NB4 (cell line): Measurements from ENCODE around the gene HIF1A.
A peak's percentile ranks its signal among the peaks of the same experiment; 100 is the strongest.

Source experiments
- DNase-seq: peaks from one replicate; pipeline ENCODE4 v3.0.0; 2010; ENCODE audit warnings: low read depth
- H3K4me3 ChIP-seq: one replicate; pipeline ENCODE4 v1.5.1; 2011; ENCODE audit warnings: mild to moderate bottlenecking, low read depth, low read length, moderate library complexity
- MYC ChIP-seq: IDR thresholded peaks from 2 replicates; pipeline ENCODE4 v1.6.1; 2011; ENCODE audit warnings: low read depth, low read length
- POLR2A ChIP-seq: IDR thresholded peaks from 2 replicates; pipeline ENCODE4 v1.6.1; 2011; ENCODE audit warnings: mild to moderate bottlenecking; ENCODE audit not compliant: insufficient read length; ENCODE audit errors: extremely low read depth
- TF ChIP-seq, protein P1 (sequence below): IDR thresholded peaks from 2 replicates; pipeline ENCODE4 v1.6.1; 2011; ENCODE audit warnings: low read depth, low read length
- TF ChIP-seq, protein P2 (sequence below): IDR thresholded peaks from one replicate; pipeline ENCODE4 v1.5.1; 2012; ENCODE audit warnings: low read depth, low read length

The HIF1A gene

DNA sequence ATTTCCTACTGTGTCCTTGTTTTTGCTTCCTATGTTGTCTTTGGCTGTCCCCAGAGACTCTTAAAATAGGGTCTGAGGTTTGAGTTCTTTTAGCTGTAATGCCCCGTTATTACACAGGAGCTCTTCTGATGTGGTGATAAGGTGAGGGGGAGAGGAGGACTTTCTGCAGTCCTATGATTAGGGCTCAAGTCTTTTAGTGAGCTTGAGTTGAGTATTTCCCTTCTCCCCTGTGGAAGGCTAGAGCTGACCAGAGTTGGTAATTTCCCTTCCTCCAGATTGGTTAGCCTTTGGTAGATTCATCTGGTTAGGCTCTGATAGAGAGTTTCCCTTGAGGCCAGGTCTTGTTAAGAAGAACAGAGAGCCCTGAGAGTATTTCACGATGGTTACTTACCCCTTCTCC, 4.3 kb upstream of the HIF1A start:
- DNase-seq, result peak; percentile 62
- TF ChIP-seq, protein P1, sequence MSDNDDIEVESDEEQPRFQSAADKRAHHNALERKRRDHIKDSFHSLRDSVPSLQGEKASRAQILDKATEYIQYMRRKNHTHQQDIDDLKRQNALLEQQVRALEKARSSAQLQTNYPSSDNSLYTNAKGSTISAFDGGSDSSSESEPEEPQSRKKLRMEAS, result no peak
- TF ChIP-seq, protein P2, sequence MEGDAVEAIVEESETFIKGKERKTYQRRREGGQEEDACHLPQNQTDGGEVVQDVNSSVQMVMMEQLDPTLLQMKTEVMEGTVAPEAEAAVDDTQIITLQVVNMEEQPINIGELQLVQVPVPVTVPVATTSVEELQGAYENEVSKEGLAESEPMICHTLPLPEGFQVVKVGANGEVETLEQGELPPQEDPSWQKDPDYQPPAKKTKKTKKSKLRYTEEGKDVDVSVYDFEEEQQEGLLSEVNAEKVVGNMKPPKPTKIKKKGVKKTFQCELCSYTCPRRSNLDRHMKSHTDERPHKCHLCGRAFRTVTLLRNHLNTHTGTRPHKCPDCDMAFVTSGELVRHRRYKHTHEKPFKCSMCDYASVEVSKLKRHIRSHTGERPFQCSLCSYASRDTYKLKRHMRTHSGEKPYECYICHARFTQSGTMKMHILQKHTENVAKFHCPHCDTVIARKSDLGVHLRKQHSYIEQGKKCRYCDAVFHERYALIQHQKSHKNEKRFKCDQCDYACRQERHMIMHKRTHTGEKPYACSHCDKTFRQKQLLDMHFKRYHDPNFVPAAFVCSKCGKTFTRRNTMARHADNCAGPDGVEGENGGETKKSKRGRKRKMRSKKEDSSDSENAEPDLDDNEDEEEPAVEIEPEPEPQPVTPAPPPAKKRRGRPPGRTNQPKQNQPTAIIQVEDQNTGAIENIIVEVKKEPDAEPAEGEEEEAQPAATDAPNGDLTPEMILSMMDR, result no peak
- TF ChIP-seq MYC (no peak), POLR2A (no peak)
- no peak overlapping the region for H3K4me3 ChIP-seq

DNA sequence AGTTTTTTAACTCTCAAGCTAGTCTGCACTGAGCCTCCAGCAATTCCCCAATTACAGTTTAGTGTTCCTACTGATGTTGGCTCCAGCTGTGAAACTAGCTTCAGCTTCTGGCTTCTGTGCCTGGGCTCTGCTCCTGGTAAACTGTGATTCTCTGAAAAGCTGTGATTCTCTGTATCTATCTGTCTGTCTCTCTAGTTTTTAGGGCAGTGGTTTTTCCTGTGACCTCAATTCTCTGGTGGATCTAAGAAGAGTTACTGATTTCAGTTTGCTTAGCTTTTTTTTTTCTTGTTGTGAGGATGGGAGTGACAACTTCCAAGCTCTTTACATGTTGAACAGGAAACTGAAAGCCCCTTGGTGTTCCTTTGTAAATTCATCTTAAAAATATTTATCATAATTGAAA, 3.8 kb upstream of the HIF1A start:
- no peak overlapping the region for H3K4me3 ChIP-seq
- no peak for DNase-seq
- TF ChIP-seq, protein P1, result no peak
- TF ChIP-seq MYC (no peak), POLR2A (no peak)
- TF ChIP-seq, protein P2, result no peak

DNA sequence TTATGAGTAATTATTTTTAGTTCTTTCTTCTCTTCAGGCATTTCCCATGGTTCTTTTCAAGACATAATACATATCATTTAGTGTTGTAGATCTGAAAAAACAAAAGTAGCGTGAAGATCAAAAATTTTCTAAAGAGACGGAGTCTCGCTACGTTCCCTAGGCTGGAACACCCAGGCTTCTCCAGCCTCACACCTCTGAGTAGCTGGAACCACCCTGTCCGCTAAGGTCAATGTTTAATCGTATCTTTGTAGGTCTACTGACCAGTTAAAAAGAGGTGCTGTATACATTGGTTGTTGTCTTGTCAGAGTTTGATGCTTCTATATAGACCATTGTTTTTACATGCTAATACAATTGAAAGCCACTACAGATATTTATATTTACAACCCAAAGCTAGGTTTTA, 1.3 kb upstream of the HIF1A start:
- H3K4me3 ChIP-seq, result no peak overlapping the region
- TF ChIP-seq, protein P2, result no peak
- TF ChIP-seq POLR2A (no peak), MYC (no peak)
- TF ChIP-seq, protein P1, result no peak
- DNase-seq, result no peak

DNA sequence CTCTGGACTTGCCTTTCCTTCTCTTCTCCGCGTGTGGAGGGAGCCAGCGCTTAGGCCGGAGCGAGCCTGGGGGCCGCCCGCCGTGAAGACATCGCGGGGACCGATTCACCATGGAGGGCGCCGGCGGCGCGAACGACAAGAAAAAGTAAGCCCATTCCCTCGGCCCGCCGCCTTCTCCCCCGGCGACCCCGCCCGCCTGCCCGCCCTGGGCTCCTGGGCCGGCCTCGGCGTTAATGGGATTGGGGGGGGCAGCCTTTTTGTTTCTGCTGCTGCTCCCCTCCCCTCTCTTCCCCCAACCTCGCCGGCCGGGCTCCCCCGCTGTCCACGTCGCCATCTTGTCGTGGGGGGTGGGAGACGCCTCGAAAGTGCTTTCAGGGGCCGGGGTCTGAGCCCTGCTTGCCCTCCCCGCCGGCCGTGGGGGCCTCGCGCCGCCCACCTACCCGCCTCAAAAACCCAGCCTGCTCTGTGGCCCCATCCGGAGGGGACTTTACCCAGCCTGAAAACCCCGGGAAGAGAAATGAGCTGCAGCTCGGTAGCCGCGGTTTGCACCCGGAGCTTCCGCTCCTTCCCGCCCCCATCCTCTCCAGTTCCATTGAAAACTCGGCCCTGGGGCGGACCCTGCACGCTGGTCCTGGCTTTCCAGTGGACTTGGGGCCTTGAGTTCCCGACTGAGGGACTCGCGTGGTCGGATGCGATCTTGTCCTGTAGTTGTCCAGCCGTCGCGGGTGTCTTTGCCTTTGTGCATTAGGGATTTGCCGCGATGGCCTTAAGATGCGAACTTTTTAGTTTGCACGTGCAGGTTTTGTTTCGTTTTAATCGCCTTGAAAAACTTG, 598 bp downstream of the HIF1A start:
- peak overlapping the region; percentile 84 for H3K4me3 ChIP-seq
- no peak for TF ChIP-seq MYC
- TF ChIP-seq, protein P1, result peak; percentile 55; the same call in 1 of the 2 replicates
- DNase-seq, result peak; percentile 69

DNA sequence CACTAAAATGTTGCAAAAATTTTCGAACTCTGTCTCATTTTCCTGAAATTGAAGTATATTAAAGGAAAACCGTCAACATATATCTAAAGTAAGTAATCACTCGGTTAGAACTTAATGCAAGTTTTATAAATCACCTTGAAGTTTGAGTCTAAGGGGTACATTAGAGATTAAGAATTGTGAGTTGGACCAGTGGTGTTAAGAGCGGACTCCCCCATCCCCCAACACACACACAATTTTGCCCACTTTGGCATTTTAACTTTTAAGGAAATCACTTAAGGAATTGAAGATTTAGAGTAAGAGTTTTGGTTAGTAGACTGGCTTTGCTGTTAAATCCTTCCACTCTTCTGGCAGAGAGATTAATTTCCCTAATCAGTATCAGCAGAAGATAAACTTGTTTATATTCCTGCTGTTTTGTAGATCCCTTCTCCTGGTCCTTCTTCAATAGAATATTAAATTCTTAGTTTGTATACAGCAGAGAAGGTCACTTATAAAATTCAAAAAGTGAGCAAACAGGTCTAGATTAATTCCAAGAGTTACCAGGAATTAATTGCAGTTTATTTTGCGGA, 1.5 kb downstream of the HIF1A start:
- H3K4me3 ChIP-seq, result peak overlapping the region; percentile 84
- TF ChIP-seq, protein P2, result no peak
- TF ChIP-seq MYC, result no peak
- peak; percentile 15 for DNase-seq

DNA sequence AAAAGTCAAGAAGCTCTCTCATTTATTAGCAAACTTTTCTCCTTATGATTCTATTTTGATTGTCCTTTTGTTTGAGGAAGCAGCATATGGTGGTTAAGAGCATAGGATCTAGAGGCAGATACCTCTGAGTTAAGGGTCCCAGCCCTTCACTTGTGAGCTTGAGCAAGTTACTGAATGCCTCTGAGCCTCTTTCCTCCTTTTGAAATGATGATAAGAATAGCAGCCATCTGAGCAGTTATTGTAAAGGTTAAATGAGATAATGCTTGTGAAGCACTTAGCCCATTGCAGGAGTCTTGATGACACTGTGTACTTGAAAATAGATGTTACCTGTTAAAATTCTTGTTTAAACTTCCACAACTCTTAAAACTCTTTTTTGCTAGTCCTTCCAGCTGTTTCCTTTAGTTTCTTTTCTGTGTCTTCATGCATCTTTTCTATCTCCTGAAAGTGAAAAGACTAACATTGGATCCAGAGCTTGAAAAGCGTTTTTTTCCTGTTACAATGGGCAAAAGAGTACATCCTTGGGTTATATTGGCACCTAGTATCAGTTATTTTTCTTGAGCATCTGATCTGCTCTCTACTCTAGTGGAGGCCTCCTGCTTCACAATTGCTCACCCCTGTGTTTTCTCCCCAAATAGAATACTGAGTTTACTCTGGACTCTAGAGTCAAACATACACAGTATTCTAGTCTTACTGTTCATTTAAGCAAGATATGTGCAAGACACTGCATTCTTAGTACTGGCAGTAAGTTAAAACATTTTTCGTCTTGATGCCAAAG, 3.1 kb downstream of the HIF1A start:
- H3K4me3 ChIP-seq, result peak overlapping the region; percentile 84
- peak; percentile 45 for DNase-seq
- TF ChIP-seq, protein P2, result no peak
- TF ChIP-seq, protein P1, result no peak
